ENCODE data around the gene SLC9A6.
"Not testable (repeated sequence)": the region's sequence is repeated elsewhere in the genome, so short reads cannot be mapped to it uniquely, and the experiment has no call there.

Gene SLC9A6

GRCh38 chrX:136030303-136031191 lies 45.3 kb downstream of the SLC9A6 start:
- no peak for DNase-seq

- no peak for DNase-seq
Observed at GRCh38 chrX:136031626-136032025, 46.4 kb downstream of the SLC9A6 start.

- DNase-seq: no peak
Observed at GRCh38 chrX:136032370-136032769, 47.1 kb downstream of the SLC9A6 start.

DNA sequence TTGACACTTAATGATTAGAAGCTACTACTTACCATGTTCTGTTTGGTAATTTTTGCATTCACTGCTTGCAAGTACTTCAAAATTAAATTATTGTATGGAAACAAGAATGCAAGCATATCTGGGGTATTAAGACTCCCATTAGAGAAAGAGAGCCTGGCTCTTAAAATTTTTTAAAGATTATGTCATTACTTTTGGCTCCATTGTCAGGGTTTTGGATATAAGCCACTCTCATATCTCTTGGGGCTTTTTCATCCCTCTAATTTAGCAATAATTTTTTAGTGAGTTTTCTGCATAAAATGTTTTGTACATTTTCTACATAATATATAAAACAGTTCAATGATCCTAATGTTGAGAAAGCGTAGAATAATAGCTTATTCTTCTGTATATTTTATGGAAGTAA lies 49.4 kb downstream of the SLC9A6 start:
- no peak for DNase-seq

DNA sequence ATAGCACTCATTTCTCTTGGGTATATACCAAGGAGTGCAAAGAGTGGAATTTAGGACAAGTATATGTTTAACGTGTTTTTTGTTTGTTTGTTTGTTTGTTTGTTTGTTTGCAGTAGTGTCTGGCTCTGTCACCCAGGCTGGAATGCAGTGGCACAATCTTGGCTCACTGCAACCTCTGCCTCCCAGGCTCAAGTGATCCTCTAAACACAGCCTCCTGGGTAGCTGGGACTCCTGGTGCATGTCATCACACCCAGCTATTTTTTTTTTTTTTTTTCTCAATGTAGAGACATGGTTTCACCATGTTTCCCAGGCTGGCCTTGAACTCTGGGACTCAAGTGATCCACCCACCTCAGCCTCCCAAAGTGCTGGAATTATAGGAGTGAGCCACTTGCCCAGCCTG lies 50.4 kb downstream of the SLC9A6 start:
- no peak for DNase-seq

GRCh38 chrX:136039485-136039884 lies 54.2 kb downstream of the SLC9A6 start:
- DNase-seq: no peak

DNA sequence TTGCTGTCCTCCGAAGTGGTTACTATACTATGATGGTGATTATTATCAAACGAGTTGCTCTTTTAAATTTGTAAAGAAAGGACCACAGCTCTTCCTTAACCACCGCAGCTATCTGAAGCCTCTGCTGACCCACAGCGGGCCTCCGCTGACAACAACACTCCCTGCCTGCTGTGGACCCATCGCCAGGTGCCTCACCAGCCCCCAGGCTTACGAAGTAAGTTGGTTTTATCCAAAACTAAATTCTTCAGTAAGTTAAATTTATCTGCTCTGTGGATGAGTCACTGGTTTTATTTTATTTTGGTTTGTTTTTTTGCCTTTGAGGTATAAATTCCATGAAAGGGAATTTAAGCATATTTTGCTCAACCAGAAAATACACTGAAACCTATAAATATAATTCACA lies 54.7 kb downstream of the SLC9A6 start:
- no peak for DNase-seq

DNA sequence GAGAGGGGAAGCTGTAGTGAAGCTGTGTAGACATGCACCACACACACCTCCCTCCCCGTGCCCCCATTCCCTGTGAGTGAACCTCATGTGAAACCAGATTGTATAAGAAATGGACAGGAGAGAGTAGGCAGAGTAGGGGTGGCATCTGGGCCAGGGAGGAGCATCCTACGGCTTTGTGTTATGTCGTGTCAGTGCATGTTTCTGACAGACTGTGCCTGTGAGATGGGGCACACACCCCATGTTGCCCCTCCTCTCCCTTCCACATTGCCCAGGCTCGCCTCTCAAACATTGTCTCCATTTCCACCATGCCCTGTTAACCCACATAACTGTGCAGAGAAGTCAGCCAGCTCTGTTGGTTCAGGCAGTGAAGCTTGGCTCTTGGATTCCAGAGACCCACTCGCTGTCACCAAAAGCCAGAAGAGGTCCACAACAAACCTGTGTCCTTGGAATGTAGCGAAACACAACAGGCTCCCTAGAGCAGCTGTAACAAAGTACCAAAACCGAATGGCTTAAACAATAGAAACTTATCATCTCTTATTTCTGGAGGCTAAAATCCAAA lies 56.1 kb downstream of the SLC9A6 start:
- DNase-seq: no peak

- DNase-seq: no peak
Observed at GRCh38 chrX:136045008-136045407, 59.8 kb downstream of the SLC9A6 start.

- DNase-seq: no peak
Observed at GRCh38 chrX:136046295-136047015, 61.2 kb downstream of the SLC9A6 start.

DNA sequence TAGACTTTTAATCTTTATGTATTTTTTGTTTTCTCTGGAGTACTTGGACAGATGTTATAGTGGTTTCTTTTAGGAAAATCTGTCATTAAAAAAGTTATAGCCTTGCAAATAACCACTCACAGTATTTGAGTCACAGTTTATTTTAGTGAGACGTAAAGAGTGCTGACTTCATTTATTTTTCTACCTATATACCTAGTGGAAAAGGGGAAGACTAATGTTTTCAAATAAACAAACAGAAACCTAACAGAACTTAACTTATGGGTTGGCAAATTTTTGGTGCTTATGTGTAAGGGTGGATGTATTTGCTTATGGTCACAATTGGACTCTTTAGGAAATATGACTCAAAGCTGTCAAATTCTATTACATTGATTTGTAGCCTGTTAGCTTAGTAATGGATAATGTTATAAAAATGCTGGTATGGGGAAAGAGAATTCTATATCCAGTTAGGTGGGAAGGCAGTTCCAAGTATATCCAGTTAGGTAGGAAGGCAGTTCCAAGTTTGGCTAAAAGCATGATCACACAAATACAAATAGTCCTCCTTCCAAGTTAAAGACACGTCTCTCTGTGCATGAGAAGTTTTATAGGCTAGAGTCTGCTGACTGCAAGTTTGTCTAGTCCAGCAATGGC lies 61.9 kb downstream of the SLC9A6 start:
- no peak for DNase-seq

- no peak for DNase-seq
Observed at GRCh38 chrX:136047969-136048368, 62.7 kb downstream of the SLC9A6 start.

- DNase-seq: no peak
Observed at GRCh38 chrX:136048446-136048845, 63.2 kb downstream of the SLC9A6 start.

DNA sequence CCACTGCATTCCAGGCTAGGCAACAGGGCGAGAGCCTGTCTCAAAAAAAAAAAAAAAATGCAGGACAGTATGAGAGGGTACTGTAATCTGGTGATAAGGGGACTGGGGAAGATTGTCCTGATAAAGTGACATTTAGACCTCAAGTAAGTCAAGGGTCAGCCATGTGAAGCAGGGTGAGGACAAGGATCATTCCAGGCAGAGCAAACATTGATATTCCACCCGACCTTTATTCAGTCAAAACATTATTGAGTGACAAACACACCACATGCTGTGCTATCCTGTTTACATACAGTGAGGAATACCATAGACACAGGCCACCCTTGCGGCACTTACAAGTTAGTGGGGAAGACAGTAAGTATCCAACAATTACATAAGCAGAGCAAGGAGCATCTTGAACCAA lies 64.4 kb downstream of the SLC9A6 start:
- DNase-seq: no peak

DNA sequence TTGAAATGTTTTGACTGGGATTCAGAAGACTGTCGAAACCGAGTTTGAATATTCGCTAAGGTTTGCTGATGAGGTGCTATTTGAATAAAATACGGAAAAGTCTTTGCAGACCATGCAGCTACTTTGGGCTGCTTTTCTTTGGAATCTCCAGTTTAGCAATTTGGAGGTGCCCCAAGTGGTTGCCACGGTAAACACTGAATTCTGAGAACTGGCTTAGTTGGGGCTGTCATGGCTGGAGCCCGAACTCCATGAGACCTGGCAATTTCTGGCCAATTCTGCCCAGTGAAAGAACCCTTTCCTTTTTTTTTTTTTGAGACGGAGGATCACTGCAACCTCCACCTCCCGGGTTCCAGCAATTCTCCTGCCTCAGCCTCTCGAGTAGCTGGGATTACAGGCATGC lies 65.6 kb downstream of the SLC9A6 start:
- DNase-seq: not testable (repeated sequence)

GRCh38 chrX:136051611-136052010 lies 66.4 kb downstream of the SLC9A6 start:
- DNase-seq: no peak

GRCh38 chrX:136055651-136056221 lies 70.5 kb downstream of the SLC9A6 start:
- no peak for DNase-seq

DNA sequence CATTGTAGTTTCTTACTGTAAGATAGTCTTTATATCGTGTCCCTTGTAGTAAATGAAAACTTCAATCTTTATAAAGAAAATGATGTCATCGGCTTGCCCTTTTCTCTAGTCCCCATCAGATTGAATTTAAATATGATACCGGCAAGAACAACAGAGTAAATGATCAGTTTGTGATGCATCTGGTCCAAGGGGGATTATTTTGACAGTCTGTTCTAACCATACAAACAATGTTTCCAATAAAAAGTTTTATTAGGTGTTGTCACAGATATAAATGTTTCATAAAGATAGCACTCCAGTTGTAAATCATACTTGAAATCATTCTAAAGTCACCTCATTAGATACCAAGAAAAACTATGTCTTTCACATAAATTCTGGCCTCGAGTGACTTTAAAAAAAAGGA lies 72.3 kb downstream of the SLC9A6 start:
- no peak for DNase-seq

GRCh38 chrX:136059350-136059749 lies 74.1 kb downstream of the SLC9A6 start:
- no peak for DNase-seq

GRCh38 chrX:136061286-136061685 lies 76.1 kb downstream of the SLC9A6 start:
- no peak for DNase-seq

- DNase-seq: no peak
Observed at GRCh38 chrX:136061696-136062095, 76.5 kb downstream of the SLC9A6 start.

GRCh38 chrX:136063340-136064079 lies 78.3 kb downstream of the SLC9A6 start:
- no peak for DNase-seq
